Ectodermal cell (in vitro differentiated cells): ENCODE results near the gene IST1.
"Not testable (repeated sequence)": the region's sequence is repeated elsewhere in the genome, so short reads cannot be mapped to it uniquely, and the experiment has no call there.

Experiments
- H3K27ac ChIP-seq: 2 replicates; pipeline ENCODE4 v1.7.0; 2013; ENCODE audit warnings: mild to moderate bottlenecking, low read depth, low read length; ENCODE audit not compliant: insufficient read depth, poor library complexity, severe bottlenecking
- H3K27me3 ChIP-seq: 2 replicates; pipeline ENCODE4 v1.7.0; 2013; ENCODE audit warnings: mild to moderate bottlenecking, low read length; ENCODE audit not compliant: insufficient read depth, control insufficient read depth, poor library complexity, severe bottlenecking
- H3K36me3 ChIP-seq: one replicate; pipeline ENCODE4 v1.7.0; 2013; ENCODE audit warnings: low read length; ENCODE audit not compliant: control insufficient read depth, insufficient read depth
- H3K4me1 ChIP-seq: one replicate; pipeline ENCODE4 v1.7.0; 2013; ENCODE audit warnings: low read length; ENCODE audit not compliant: control insufficient read depth, insufficient read depth
- H3K4me3 ChIP-seq: 2 replicates; pipeline ENCODE4 v1.7.0; 2013; ENCODE audit warnings: low read depth, low read length, control low read depth; ENCODE audit not compliant: insufficient read depth
- H3K9me3 ChIP-seq: 2 replicates; pipeline ENCODE4 v1.7.0; 2013; ENCODE audit warnings: mild to moderate bottlenecking, low read length, moderate library complexity; ENCODE audit not compliant: control insufficient read depth
- WGBS, 2 experiments: methylation state at CpG; one replicate each; pipeline ENCODE4 v1.1.7; 2013; ENCODE audit warnings: missing lambda C conversion rate in 2 of 2; 5-methylcytosine and 5-hydroxymethylcytosine counted together

The IST1 gene

DNA sequence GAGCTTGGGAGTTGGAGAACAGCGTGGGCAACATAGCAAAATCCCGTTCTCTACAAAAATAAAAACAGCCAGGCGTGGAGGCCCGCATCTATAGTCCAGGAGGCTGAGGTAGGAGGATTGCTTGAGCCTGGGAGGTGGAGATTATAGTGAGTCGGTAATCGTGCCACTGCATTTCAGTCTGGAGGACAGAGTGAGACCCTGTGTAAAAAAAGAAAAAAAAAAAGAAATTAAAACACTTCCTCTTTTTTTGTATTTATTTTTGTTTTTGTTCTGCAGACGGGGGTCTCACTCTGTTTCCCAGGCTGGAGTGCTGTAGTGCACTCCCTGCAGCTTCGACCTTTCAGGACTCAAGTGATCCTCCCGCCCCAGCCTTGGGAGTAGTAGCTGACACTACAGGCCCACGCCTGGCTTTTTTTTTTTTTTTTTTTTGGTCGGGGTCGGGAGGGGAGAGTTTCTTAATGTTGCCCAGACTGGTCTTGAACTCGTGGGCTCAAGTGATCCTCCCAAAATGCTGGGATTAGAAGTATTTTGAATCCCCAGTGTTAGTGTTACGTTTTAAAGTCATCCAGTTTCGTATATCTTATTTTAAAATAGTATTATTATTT is 1.5 kb downstream of the IST1 start:
- Histone ChIP-seq H3K36me3 (no peaks in the 10 kb centered on the region), H3K4me3 (peak overlapping the region; percentile 89), H3K4me1 (no peaks in the 10 kb centered on the region), H3K27me3 (no peaks in the 10 kb centered on the region), H3K27ac (no peak overlapping the region), H3K9me3 (no peaks in the 10 kb centered on the region)
- 59 to 62% methylated on average over 12 of the region's 15 CpGs for WGBS, 2 experiments

DNA sequence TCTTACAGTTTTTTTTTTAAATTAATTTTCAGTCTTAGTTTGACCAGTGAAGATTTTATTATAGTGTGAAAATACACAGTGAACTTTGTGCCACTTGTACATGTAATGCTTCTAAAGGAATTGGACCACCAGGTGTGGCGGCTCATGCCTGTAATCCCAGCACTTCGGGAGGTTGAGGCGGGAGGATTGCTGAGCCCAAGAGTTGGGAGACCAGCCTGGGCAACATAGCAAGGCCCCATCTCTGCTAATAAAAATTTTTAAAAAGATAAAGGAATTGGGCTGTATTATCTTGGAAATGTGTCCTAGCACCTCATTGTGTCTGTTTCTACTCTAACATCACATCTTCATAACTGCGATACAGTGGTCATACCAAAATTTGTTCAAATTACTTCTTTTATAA is 3.8 kb downstream of the IST1 start:
- WGBS, 2 experiments, result 84 to 97% methylated on average over 4 of the region's 4 CpGs
- no peaks in the 10 kb centered on the region for H3K9me3 ChIP-seq
- no peak overlapping the region for H3K27ac ChIP-seq
- no peaks in the 10 kb centered on the region for H3K4me1 ChIP-seq
- H3K36me3 ChIP-seq, result no peaks in the 10 kb centered on the region
- H3K4me3 ChIP-seq, result no peak overlapping the region
- no peaks in the 10 kb centered on the region for H3K27me3 ChIP-seq

DNA sequence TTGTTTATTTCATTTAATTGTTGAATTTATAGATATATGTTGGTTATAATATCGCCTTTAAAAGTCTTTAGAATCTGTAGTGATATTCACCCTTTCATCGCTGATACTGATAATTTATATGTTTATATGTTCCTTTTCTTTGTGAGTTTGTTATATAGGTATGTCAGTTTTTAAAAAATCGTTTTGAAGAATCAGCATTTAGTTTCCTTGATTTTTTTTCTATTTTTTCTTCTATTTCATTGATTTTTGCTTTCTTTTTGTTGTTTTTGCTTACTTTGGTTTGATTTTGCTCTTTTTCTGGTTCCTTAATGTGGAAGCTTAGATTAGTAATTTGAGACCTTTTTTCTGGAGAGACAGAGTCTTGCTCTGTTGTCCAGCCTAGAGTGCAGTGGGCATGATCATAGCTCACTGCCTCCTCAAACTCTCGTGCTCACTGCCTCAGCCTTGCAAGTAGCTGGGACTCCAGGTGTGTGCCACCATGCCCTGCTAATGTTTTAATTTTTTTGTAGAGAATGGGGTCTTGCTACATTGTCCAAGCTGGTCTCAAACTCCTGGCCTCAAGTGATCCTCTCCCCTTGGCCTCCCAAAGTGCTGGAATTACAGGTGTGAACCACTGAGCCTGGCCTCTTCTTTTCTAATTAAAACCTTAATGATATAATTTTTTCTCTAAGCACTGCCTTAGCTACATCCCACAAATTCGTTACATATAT is 7.5 kb downstream of the IST1 start:
- no peaks in the 10 kb centered on the region for H3K36me3 ChIP-seq
- no peaks in the 10 kb centered on the region for H3K27me3 ChIP-seq
- H3K27ac ChIP-seq, result no peak overlapping the region
- WGBS, 2 experiments, result 94 to 99% methylated on average over 4 to 5 of the region's 5 CpGs
- H3K9me3 ChIP-seq, result no peaks in the 10 kb centered on the region
- H3K4me1 ChIP-seq, result no peaks in the 10 kb centered on the region
- H3K4me3 ChIP-seq, result no peak overlapping the region

DNA sequence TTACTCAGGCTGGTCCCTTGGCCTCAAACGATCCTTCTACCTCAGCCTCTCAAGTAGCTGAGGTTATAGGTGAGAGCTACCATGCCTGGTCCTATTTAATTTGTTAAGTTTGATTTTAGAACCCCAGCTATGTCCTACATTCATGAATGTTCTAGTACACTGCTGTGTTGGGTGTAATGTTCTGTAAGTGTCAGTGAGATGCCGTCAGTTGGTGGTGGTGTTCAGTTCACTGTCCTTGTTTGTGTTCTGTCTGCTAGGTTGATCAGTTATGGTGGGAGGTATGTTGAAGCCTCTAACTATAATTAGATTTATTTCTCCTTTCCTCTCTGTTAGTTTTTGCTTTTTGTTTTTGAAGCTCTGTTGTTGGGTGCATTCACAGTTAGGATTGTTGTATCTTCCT is 8.3 kb downstream of the IST1 start:
- 94 to 96% methylated on average over 2 of the region's 2 CpGs for WGBS, 2 experiments
- Histone ChIP-seq H3K9me3 (no peaks in the 10 kb centered on the region), H3K27me3 (no peaks in the 10 kb centered on the region), H3K4me3 (no peak overlapping the region), H3K4me1 (no peaks in the 10 kb centered on the region), H3K36me3 (no peaks in the 10 kb centered on the region), H3K27ac (no peak overlapping the region)

DNA sequence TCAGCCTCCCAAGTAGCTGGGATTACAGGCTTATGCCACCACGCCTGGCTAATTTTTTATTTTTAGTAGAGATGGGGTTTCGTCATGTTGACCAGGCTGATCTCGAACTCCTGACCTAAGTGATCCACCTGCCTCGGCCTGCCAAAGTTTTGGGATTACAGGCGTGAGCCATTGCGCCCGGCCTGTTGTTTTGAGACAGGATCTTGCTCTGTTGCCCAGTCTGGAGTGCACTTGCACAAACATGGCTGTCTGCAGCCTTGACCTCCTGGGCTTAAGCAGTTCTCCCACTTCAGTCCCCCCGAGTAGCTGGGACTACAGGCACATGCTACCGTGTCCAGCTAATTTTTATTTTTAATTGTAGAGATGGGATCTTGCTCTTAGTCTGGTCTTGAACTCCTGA is 8.9 kb downstream of the IST1 start:
- no peak overlapping the region for H3K27ac ChIP-seq
- WGBS, 2 experiments, result 84 to 85% methylated on average over 9 of the region's 9 CpGs
- H3K36me3 ChIP-seq, result no peaks in the 10 kb centered on the region
- H3K9me3 ChIP-seq, result no peaks in the 10 kb centered on the region
- H3K4me3 ChIP-seq, result no peak overlapping the region
- H3K4me1 ChIP-seq, result no peaks in the 10 kb centered on the region
- no peaks in the 10 kb centered on the region for H3K27me3 ChIP-seq

DNA sequence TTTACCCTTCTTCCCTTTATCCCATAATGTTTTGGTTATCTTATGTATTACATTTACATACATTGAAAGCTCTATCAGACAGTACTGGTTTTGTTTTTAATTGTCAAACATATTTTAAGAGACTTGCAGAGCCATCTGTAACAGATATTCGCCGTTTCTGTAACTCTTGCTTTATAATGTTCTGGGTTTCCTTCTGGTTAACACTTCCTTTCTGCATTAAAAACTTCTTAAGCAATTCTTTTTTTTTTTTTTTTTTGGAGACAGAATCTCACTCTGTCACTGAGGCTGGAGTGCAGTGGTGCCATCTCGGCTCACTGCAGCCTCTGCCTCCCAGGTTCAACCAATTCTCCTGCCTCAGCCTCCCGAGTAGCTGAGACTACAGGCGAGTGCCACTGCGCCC is 10.4 kb downstream of the IST1 start:
- not testable (repeated sequence) for H3K9me3 ChIP-seq, H3K4me3 ChIP-seq, H3K27ac ChIP-seq, H3K36me3 ChIP-seq, H3K4me1 ChIP-seq, H3K27me3 ChIP-seq
- 93 to 94% methylated on average over 6 of the region's 6 CpGs for WGBS, 2 experiments

DNA sequence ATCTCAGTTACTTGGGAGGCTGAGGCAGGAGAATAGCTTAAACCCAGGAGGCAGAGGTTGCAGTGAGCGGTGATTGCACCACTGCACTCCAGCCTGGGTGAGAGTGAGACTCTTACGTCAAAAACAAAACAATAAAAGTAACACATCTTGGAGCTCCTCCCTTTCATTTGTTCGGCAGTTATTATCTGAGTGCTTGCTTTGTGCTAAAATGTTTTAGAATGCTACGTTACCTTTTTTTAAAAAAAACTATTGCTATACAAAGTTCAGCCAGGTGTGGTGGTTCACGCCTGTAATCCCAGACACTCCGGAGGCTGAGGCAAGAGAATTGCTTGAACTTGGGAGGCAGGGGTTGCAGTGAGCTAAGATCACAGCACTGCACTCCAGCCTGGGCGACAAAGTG is 15.8 kb downstream of the IST1 start:
- H3K9me3 ChIP-seq, result no peaks in the 10 kb centered on the region
- no peaks in the 10 kb centered on the region for H3K27me3 ChIP-seq
- peaks cover 3% of the 10 kb centered on the region for H3K36me3 ChIP-seq
- no peaks in the 10 kb centered on the region for H3K4me1 ChIP-seq
- 94 to 97% methylated on average over 7 of the region's 7 CpGs for WGBS, 2 experiments
- H3K4me3 ChIP-seq, result no peak overlapping the region
- H3K27ac ChIP-seq, result no peak overlapping the region

DNA sequence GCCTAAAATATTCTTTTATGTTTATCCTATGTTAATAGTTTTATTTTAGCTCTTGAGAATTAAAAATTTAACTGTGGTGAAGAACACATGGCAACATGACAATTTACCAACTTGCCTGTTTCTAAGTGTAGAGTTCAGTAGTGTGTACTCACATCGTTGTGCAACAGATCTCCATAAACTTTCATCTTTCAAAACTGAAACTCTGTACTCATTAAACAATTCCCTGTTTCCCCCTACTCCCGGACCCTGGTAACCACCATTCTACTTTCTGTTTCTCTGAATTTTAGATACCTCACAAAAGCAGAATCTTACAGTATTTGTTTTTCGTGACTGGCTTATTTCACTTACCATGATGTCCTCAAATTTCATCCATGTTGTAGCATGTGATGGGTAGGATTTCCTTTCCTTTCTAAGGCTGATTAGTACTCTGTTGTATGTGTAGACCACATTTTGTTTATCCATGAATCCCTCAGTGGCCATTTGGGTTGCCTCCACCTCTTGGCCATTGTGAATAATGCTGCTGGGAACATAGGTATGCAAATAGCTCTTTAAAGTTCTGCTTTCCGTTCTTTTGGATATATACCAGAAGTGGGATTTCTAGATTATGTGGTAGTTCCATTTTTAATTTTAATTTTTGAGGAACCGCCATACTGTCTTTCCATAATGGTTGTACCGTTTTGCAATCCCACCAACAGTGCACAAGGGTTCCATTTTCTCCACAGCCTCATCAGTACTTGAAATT is 17.4 kb downstream of the IST1 start:
- no peak overlapping the region for H3K4me3 ChIP-seq
- no peaks in the 10 kb centered on the region for H3K9me3 ChIP-seq
- H3K27ac ChIP-seq, result no peak overlapping the region
- 97% methylated on average over 6 of the region's 6 CpGs for WGBS, 2 experiments
- no peaks in the 10 kb centered on the region for H3K4me1 ChIP-seq
- peaks cover 13% of the 10 kb centered on the region for H3K36me3 ChIP-seq
- no peaks in the 10 kb centered on the region for H3K27me3 ChIP-seq

DNA sequence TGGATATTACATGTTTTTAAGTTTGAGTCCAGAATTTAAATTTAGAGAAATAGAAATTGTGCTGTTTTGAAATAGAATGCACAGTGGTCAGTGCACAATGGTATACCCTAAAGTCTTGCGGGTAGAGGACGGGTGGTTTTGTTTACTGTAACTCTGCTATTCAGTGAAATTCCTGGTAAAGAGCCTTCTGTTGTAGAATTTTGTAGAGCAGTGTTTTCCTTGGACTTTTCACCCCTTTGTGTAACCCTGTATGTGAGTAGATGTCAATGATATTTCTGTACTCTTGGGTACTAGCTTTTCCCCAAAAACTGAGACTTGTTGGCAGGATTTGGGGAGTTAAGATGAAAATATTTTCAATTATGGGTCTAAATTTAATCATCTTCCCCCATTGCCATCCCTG is 19.5 kb downstream of the IST1 start:
- no peak overlapping the region for H3K4me3 ChIP-seq
- 89 to 92% methylated on average over 2 of the region's 2 CpGs for WGBS, 2 experiments
- H3K27ac ChIP-seq, result no peak overlapping the region
- no peaks in the 10 kb centered on the region for H3K9me3 ChIP-seq
- H3K27me3 ChIP-seq, result no peaks in the 10 kb centered on the region
- H3K36me3 ChIP-seq, result peaks cover 34% of the 10 kb centered on the region
- no peaks in the 10 kb centered on the region for H3K4me1 ChIP-seq

DNA sequence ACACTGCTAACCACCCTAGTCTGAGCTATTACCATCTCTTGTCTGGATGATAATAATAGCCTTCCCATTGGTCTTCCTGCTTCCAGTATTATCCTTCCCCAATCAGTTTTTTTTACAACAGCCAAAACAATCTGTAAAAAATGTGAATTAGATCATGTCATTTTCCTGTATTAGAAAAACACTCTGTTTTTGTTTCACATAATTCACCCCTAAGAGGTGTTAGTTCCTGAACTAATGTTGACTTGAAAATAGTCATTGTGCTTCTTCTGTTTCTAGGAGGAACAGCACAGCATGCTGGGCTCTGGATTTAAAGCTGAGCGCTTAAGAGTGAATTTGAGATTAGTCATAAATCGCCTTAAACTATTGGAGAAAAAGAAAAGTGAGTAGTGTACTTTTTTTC is 20.0 kb downstream of the IST1 start:
- Histone ChIP-seq H3K27me3 (no peaks in the 10 kb centered on the region), H3K27ac (no peak overlapping the region), H3K4me1 (no peaks in the 10 kb centered on the region), H3K4me3 (no peak overlapping the region), H3K36me3 (peaks cover 36% of the 10 kb centered on the region), H3K9me3 (no peaks in the 10 kb centered on the region)
- 95 to 100% methylated on average over 2 of the region's 2 CpGs for WGBS, 2 experiments
